Suprapubic skin (tissue), 3 donors: ENCODE data around the gene DGUOK.

Source experiments
- CTCF ChIP-seq, 2 donors: fragments of 200-600 bp in 1 of 2; fragments of 450-650 bp in 1 of 2; sonication (generic) in 1 of 2; IDR thresholded peaks; one replicate each; pipeline ENCODE4 v1.5.1; 2016 to 2019; ENCODE audit warnings: antibody characterized with exemption in 2 of 2, mild to moderate bottlenecking in 1 of 2, moderate library complexity in 1 of 2
- POLR2A ChIP-seq, 2 donors: fragments of 450-650 bp; IDR thresholded peaks; one replicate each; pipeline ENCODE4 v1.6.1; 2017; ENCODE audit warnings: antibody characterized with exemption in 2 of 2, mild to moderate bottlenecking in 2 of 2, moderate library complexity in 2 of 2

DNA sequence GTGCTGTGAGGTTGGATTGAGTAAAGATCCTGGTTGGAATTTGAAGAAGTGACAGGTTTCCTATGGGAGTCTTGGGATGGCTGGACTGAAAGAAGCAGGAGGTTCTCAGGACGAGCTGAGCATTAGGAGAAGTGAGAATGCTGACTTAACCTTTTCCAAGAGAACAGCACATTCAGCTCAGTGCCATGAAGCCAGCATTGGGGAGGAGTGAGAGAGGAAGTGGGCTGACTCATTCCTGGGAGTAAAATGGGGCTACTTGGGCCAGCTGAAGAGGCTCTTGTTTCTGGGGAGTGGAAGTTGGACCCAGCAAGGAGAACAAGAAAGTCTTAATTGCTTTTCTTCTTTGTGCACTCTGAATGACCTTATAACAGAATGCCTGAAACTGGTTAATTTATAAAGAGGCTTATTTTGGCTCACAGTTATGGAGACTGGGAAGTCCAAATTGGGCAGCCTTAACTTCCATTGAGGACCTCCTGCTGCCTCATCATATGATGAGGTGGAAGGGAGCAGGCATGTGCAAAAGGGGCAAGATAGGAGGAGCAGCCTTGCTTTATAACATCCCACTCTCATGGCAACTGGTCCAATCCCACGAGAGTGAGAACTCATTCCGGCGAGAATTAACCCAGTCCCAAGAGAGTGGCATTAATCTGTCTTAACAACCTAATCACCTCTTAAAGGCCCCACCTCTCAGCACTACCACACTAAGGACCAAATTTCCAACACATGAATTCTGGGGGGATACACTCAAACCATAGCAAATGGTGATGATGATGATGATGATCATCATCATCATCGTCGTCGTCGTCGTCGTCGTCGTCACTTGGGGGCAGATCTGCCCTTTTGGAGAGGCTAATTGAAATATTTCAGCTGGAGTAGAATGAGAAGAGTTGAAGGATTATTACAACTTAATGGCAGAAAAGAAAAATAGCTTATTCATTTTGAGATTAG, 26.1 kb downstream of the DGUOK start:
- TF ChIP-seq POLR2A (IDR thresholded peaks at IDR 0.05) (no peak), CTCF (IDR thresholded peaks at IDR 0.05) (no peak)
